ENCODE data around the gene LRRC4B.
A peak's percentile ranks its signal among the peaks of the same experiment; 100 is the strongest.

The LRRC4B gene

GRCh38 chr19:50558039-50558438 lies 10.2 kb downstream of the LRRC4B start:
- ChIA-PET CTCF (interaction anchor here (0.9 to 12.9 kb wide), 8 partner anchors 15 to 365 kb away, joined by 3 to 210 read pairs (median 6); no protein-coding TSS in a partner anchor), POLR2A (no interaction called here)
- Histone ChIP-seq H3K9me3 (ENCODE audit: control insufficient read depth, insufficient read depth, low read depth, low read length) (no peaks in the 10 kb centered on the region), H3K27ac (ENCODE audit: extremely low read depth, low read depth, low read length) (no peak overlapping the region), H3K36me3 (ENCODE audit: control insufficient read depth in 2 of 2, insufficient read depth in 1 of 2, low read length in 2 of 2) (no peaks in the 10 kb centered on the region; a peak in 1 of 3 replicates), H3K4me1 (ENCODE audit: control insufficient read depth, insufficient read depth, low read length) (peaks cover 4% of the 10 kb centered on the region; the same call in 1 of the 2 replicates), H3K4me3 (ENCODE audit: low read depth, low read length) (no peak overlapping the region)
- TF ChIP-seq ZNF707 (tag by site-specific recombination; IDR thresholded peaks at IDR 0.05) = no peak
- peak; percentile 93 for TF ChIP-seq ZSCAN4 (tag by site-specific recombination; IDR thresholded peaks at IDR 0.05)

GRCh38 chr19:50557009-50557613 lies 11.1 kb downstream of the LRRC4B start:
- CTCF ChIA-PET = interaction anchor here (0.6 to 12.9 kb wide), 30 partner anchors 10 to 365 kb away, joined by 3 to 210 read pairs (median 6); partner anchors contain the start of gene GPR32
- H3K9me3 ChIP-seq (ENCODE audit: control insufficient read depth, insufficient read depth, low read depth, low read length) = no peaks in the 10 kb centered on the region
- peaks cover 4% of the 10 kb centered on the region; the same call in 1 of the 2 replicates for H3K4me1 ChIP-seq (ENCODE audit: control insufficient read depth, insufficient read depth, low read length)
- no peaks in the 10 kb centered on the region; a peak in 1 of 3 replicates for H3K36me3 ChIP-seq (ENCODE audit: control insufficient read depth in 2 of 2, insufficient read depth in 1 of 2, low read length in 2 of 2)
- H3K27ac ChIP-seq (ENCODE audit: extremely low read depth, low read depth, low read length) = no peak overlapping the region
- peak overlapping the region; percentile 42 for H3K4me3 ChIP-seq (ENCODE audit: low read depth, low read length)
- POLR2A ChIA-PET = interaction anchor here (0.6 to 2.1 kb wide), 5 partner anchors 9 to 238 kb away, joined by 3 to 7 read pairs (median 5); no protein-coding TSS in a partner anchor
- TF ChIP-seq ZNF362 (tag by site-specific recombination; IDR thresholded peaks at IDR 0.05) (no peak), ZNF555 (tag by site-specific recombination; conservative IDR thresholded peaks at IDR 0.05) (no peak), ZBTB49 (tag by site-specific recombination; IDR thresholded peaks at IDR 0.05; ENCODE audit: low read depth) (no peak), ZNF692 (tag by site-specific recombination; IDR thresholded peaks at IDR 0.05) (0 out of 2 replicates have a peak, but pooled peaks have one; percentile 12), ZNF837 (tag by site-specific recombination; IDR thresholded peaks at IDR 0.05) (no peak), ZNF670 (tag by site-specific recombination; IDR thresholded peaks at IDR 0.05; ENCODE audit: low read depth) (no peak), ZNF768 (tag by site-specific recombination; IDR thresholded peaks at IDR 0.05) (0 out of 2 replicates have a peak, but pooled peaks have one; percentile 70), ZNF596 (tag by site-specific recombination; IDR thresholded peaks at IDR 0.05) (no peak), ZNF280C (tag by site-specific recombination; IDR thresholded peaks at IDR 0.05) (no peak), ZNF548 (tag by site-specific recombination; IDR thresholded peaks at IDR 0.05) (no peak), ZNF121 (tag by site-specific recombination; IDR thresholded peaks at IDR 0.05) (no peak), ZNF510 (tag by site-specific recombination; IDR thresholded peaks at IDR 0.05; ENCODE audit: insufficient replicate concordance) (no peak), PBX3 (CRISPR knock-in tag; IDR thresholded peaks at IDR 0.05) (no peak), SP7 (tag by site-specific recombination; IDR thresholded peaks at IDR 0.05) (no peak), ZNF169 (tag by site-specific recombination; IDR thresholded peaks at IDR 0.05) (no peak), ZFHX2 (tag by site-specific recombination; conservative IDR thresholded peaks at IDR 0.05) (peak; percentile 95), ZNF843 (tag by site-specific recombination; IDR thresholded peaks at IDR 0.05) (no peak), ZNF311 (tag by site-specific recombination; IDR thresholded peaks at IDR 0.05; ENCODE audit: borderline replicate concordance) (no peak), ZNF626 (tag by site-specific recombination; IDR thresholded peaks at IDR 0.05) (no peak), ZNF76 (tag by site-specific recombination; IDR thresholded peaks at IDR 0.05; ENCODE audit: borderline replicate concordance, low read depth) (no peak), HOXD13 (CRISPR knock-in tag; IDR thresholded peaks at IDR 0.05; ENCODE audit: borderline replicate concordance) (no peak), KLF9 (tag by site-specific recombination; IDR thresholded peaks at IDR 0.05; ENCODE audit: low read depth) (no peak; the same call in 1 of the 2 replicates)
